Neuronal stem cell (in vitro differentiated cells): ENCODE data around the gene ABHD8.

ENCODE experiments used
- DNase-seq: peaks from one replicate; pipeline ENCODE4 v3.0.0-alpha.2; 2013; ENCODE audit warnings: low spot score
- H2AFZ ChIP-seq: one replicate; pipeline ENCODE4 v1.6.1; 2013; ENCODE audit warnings: mild to moderate bottlenecking, low read length, inconsistent platforms
- H2AK5ac ChIP-seq: 2 replicates; pipeline ENCODE4 v1.6.1; 2013; ENCODE audit warnings: low read depth, mild to moderate bottlenecking, inconsistent platforms, low read length, moderate library complexity, mixed read lengths
- H2BK120ac ChIP-seq: 2 replicates; pipeline ENCODE4 v1.6.1; 2013; ENCODE audit warnings: low read depth, mild to moderate bottlenecking, inconsistent platforms, low read length, moderate library complexity, mixed read lengths
- H2BK12ac ChIP-seq: one replicate; pipeline ENCODE4 v1.6.1; 2013; ENCODE audit warnings: low read length, inconsistent platforms
- H2BK15ac ChIP-seq: 2 replicates; pipeline ENCODE4 v1.6.1; 2013; ENCODE audit warnings: mild to moderate bottlenecking, low read length, inconsistent platforms, mixed read lengths
- H2BK5ac ChIP-seq: one replicate; pipeline ENCODE4 v1.6.1; 2013; ENCODE audit warnings: inconsistent platforms, mild to moderate bottlenecking, low read length, moderate library complexity
- H3K14ac ChIP-seq: one replicate; pipeline ENCODE4 v1.6.1; 2013; ENCODE audit warnings: low read length, inconsistent platforms
- H3K18ac ChIP-seq: 2 replicates; pipeline ENCODE4 v1.6.1; 2013; ENCODE audit warnings: low read length, inconsistent platforms
- H3K23ac ChIP-seq: 2 replicates; pipeline ENCODE4 v1.6.1; 2013; ENCODE audit warnings: low read depth, mild to moderate bottlenecking, mixed read lengths, low read length, inconsistent platforms; ENCODE audit not compliant: poor library complexity
- H3K27ac ChIP-seq: replicated peaks from 3 replicates; pipeline ENCODE4 v1.5.1; 2013; ENCODE audit warnings: low read length, inconsistent platforms
- H3K27me3 ChIP-seq, 3 experiments: 2 replicates each; pipeline ENCODE4 v1.6.1; 2013; ENCODE audit warnings: low read length in 3 of 3, mild to moderate bottlenecking in 2 of 3, inconsistent platforms in 1 of 3, low read depth in 1 of 3, mixed read lengths in 1 of 3, moderate library complexity in 1 of 3; ENCODE audit not compliant: control insufficient read depth in 3 of 3, insufficient read depth in 3 of 3
- H3K36me3 ChIP-seq, 2 donors: replicated peaks in 1 of 2; 2 replicates each; pipeline ENCODE4 v1.6.1; 2013; ENCODE audit warnings: low read length in 2 of 2; ENCODE audit not compliant: control insufficient read depth in 2 of 2, insufficient read depth in 2 of 2
- H3K4ac ChIP-seq: 2 replicates; pipeline ENCODE4 v1.6.1; 2013; ENCODE audit warnings: inconsistent platforms, mild to moderate bottlenecking, low read length, moderate library complexity
- H3K4me1 ChIP-seq, 2 donors: 1 replicate in 1 of 2; 2 replicates in 1 of 2; pipeline ENCODE4 v1.6.1; 2013; ENCODE audit warnings: low read length in 2 of 2, low read depth in 1 of 2; ENCODE audit not compliant: control insufficient read depth in 2 of 2, insufficient read depth in 1 of 2
- H3K4me2 ChIP-seq: one replicate; pipeline ENCODE4 v1.6.1; 2013; ENCODE audit warnings: mild to moderate bottlenecking, low read length, inconsistent platforms; ENCODE audit not compliant: insufficient read depth, poor library complexity, severe bottlenecking
- H3K4me3 ChIP-seq, 2 donors: 2 replicates each; pipeline ENCODE4 v1.5.1; 2013; ENCODE audit warnings: low read length in 2 of 2, mild to moderate bottlenecking in 2 of 2, inconsistent platforms in 1 of 2, moderate library complexity in 1 of 2
- H3K79me1 ChIP-seq: one replicate; pipeline ENCODE4 v1.6.1; 2013; ENCODE audit warnings: low read depth, mild to moderate bottlenecking, inconsistent platforms, low read length, moderate library complexity
- H3K9ac ChIP-seq: one replicate; pipeline ENCODE4 v1.6.1; 2013; ENCODE audit warnings: mild to moderate bottlenecking, low read depth, low read length, inconsistent platforms; ENCODE audit not compliant: poor library complexity
- H3K9me3 ChIP-seq, 2 donors: replicated peaks in 1 of 2; 2 replicates each; pipeline versions ENCODE3 to v1.6.1; 2013; ENCODE audit warnings: low read length in 2 of 2, mild to moderate bottlenecking in 2 of 2, inconsistent platforms in 1 of 2, low read depth in 1 of 2, mixed read lengths in 1 of 2, moderate library complexity in 1 of 2; ENCODE audit not compliant: control insufficient read depth in 2 of 2, insufficient read depth in 1 of 2
- H4K8ac ChIP-seq: one replicate; pipeline ENCODE4 v1.6.1; 2013; ENCODE audit warnings: low read depth, mild to moderate bottlenecking, inconsistent platforms, low read length, moderate library complexity
- H4K91ac ChIP-seq: one replicate; pipeline ENCODE4 v1.6.1; 2013; ENCODE audit warnings: low read length, low read depth, mild to moderate bottlenecking, inconsistent platforms; ENCODE audit not compliant: poor library complexity
- WGBS, 2 donors: extraction: QIAGEN DNeasy Blood & Tissue Kit; methylation state at CpG; one replicate each; pipeline ENCODE4 v1.1.7; 2013; ENCODE audit warnings: missing lambda C conversion rate in 2 of 2, mixed read lengths in 1 of 2; ENCODE audit not compliant: insufficient read length in 2 of 2, insufficient replicate concordance in 1 of 2; ENCODE audit errors: extremely low coverage in 2 of 2; 5-methylcytosine and 5-hydroxymethylcytosine counted together

Gene ABHD8

GRCh38 chr19:17336872-17337674 is 33.8 kb upstream of the ABHD8 start, which contains the start of gene GTPBP3:
Gene GTPBP3, plus strand, starts transcription at chr19:17337553. Its CDS starts 59 bp downstream, at chr19:17337612.
- Histone ChIP-seq H2BK15ac (peak within 1 kb of the TSS; percentile 67), H2BK120ac (peak within 1 kb of the TSS; percentile 76), H4K8ac (no peak within 1 kb of the TSS), H2AK5ac (peak within 1 kb of the TSS; percentile 90), H3K4me1 (peaks cover 15 to 24% of the 10 kb centered on the region in 2 donors), H2BK12ac (peak within 1 kb of the TSS; percentile 30), H3K4me3 (peak within 1 kb of the TSS; percentile 76 to 89), H3K79me1 (peaks cover 9% of the 10 kb centered on the region), H3K23ac (peak within 1 kb of the TSS; percentile 16), H3K9ac (peak within 1 kb of the TSS; percentile 92), H3K36me3 (peaks cover 30 to 36% of the 10 kb centered on the region in 2 donors), H3K9me3 (peaks cover 3% of the 10 kb centered on the region in 2 donors), H2AFZ (peak within 1 kb of the TSS; percentile 88), H3K14ac (peak within 1 kb of the TSS; percentile 63), H3K4ac (peak within 1 kb of the TSS; percentile 89), H3K27me3 (no peaks in the 10 kb centered on the region), H3K4me2 (peak within 1 kb of the TSS; percentile 96), H4K91ac (no peak within 1 kb of the TSS), H3K18ac (peak within 1 kb of the TSS; percentile 96), H2BK5ac (peak within 1 kb of the TSS; percentile 7), H3K27ac (peak within 1 kb of the TSS; percentile 85)
- peak; percentile 97 for DNase-seq
- WGBS, 2 donors: no CpG with 5 or more reads among the region's 41 CpGs

DNA sequence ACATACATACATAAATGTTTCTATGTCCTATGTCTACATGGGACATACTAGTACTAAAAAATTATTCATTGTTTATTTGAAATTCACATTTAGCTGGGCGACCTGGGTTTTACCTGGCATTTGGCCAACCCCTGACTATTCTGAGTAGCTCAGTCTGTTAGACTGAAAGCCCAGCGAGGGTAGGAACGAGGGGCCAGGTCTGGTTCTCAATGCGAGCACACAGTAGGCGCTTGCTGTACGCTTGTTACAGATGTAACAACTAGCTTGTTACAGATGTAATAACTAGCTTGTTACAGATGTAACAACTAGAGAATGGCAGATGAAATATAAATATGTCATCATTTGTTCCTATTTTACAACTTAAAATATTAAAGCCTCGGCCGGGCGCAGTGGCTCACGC is 32.4 kb upstream of the ABHD8 start:
- Histone ChIP-seq H3K4ac (no peak overlapping the region), H2BK5ac (no peak overlapping the region), H2AK5ac (no peak overlapping the region)

DNA sequence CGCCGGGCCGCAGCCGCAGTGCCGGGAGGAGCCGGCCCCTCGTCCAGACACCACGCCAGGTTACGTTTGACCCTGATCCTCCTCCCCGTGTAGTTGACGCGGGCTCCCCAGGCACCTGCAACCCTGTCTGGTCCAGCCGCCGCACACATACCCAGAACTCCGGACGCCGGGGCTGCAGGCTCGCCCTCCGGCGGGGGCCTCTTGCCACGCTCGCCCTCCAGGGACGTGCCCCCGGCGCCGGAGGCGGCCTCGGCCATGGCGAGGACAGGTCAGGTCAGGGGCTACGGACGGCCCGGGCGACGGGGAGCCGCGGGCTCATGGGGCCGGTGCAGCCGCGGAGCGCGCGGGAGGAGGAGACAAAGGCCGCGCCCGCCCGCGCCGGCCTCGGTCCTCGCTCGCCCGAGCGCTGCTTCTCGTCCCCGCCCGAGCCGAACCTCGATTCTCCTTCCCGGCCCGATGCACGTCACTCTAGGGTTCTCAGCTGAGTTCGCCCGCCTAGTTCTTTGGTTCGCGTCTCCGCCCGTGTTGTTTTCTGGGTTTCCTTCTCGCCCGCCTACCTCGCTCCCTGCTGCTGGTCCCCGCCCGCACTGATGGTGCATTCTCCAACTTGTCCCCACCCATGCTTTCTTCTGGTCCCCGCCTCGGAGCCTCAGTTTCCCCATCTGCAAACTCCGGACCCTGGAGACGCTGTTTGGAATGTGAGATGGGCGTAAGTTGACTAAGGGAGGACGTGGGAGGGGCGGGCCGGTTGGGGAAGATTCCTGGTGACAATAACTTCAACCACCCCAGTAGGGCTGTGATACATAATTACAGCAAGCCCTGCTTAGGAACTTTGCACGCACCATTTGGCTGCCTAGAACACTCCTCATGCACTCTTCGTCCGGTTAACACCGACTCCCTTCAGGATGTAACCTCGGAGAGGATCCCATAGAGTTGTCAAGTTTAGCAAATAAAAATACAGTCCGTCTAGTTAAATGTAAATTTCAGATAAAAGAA is 31.5 kb upstream of the ABHD8 start, which contains the start of gene ANO8:
Gene ANO8 (minus strand): TSS at position 442 of the 996 bp plus-strand sequence. CDS start 185 bp downstream, at position 257.
- Histone ChIP-seq H3K4ac (peak within 1 kb of the TSS; percentile 99), H3K4me1 (peaks cover 15 to 17% of the 10 kb centered on the region in 2 donors), H3K79me1 (peaks cover 7% of the 10 kb centered on the region), H3K4me3 (peak within 1 kb of the TSS; percentile 88 to 95), H2BK120ac (peak within 1 kb of the TSS; percentile 81), H3K18ac (peak within 1 kb of the TSS; percentile 100), H3K14ac (peak within 1 kb of the TSS; percentile 100), H3K4me2 (peak within 1 kb of the TSS; percentile 87), H4K91ac (peak within 1 kb of the TSS; percentile 95), H4K8ac (peak within 1 kb of the TSS; percentile 92), H2BK12ac (peak within 1 kb of the TSS; percentile 63), H3K9ac (peak within 1 kb of the TSS; percentile 100), H3K27ac (peak within 1 kb of the TSS; percentile 85), H3K27me3 (no peaks in the 10 kb centered on the region), H2BK5ac (peak within 1 kb of the TSS; percentile 26), H3K23ac (peak within 1 kb of the TSS; percentile 98), H2BK15ac (peak within 1 kb of the TSS; percentile 85), H3K36me3 (peaks cover 30 to 39% of the 10 kb centered on the region in 2 donors), H2AFZ (peak within 1 kb of the TSS; percentile 94), H2AK5ac (peak within 1 kb of the TSS; percentile 73), H3K9me3 (peaks cover 3 to 5% of the 10 kb centered on the region in 2 donors)
- WGBS, 2 donors: no CpG with 5 or more reads among the region's 86 CpGs
- DNase-seq: peak; percentile 96

More for the DNA sequence above, 32.4 kb upstream of the ABHD8 start:
- Histone ChIP-seq H2BK15ac (no peak overlapping the region), H3K36me3 (peaks cover 26 to 31% of the 10 kb centered on the region in 2 donors), H3K23ac (no peak overlapping the region), H3K9ac (no peak overlapping the region), H3K4me1 (peaks cover 15 to 20% of the 10 kb centered on the region in 2 donors), H3K27me3 (no peaks in the 10 kb centered on the region), H4K91ac (no peak overlapping the region), H3K4me2 (no peak overlapping the region), H3K18ac (no peak overlapping the region), H2BK12ac (no peak overlapping the region), H3K9me3 (peaks cover 3% of the 10 kb centered on the region in 2 donors), H4K8ac (no peak overlapping the region), H3K27ac (no peak overlapping the region), H2AFZ (no peak overlapping the region), H3K4me3 (no peak overlapping the region), H3K14ac (no peak overlapping the region), H2BK120ac (no peak overlapping the region), H3K79me1 (peaks cover 7% of the 10 kb centered on the region)
- WGBS, 2 donors: no CpG with 5 or more reads among the region's 10 CpGs
- DNase-seq: no peak
